ENCODE results near the gene ZNF599. TPM values are rescaled to one million over a fixed set of nuclear protein-coding genes. Genes with fewer than 3 reads are reported as not detected.

Gene ZNF599
- total RNA-seq (ENCODE audit: unreplicated experiment): 7.8 TPM
- long read RNA-seq, partial matches to known transcripts: 0 of 2 reads
- long read RNA-seq, other reads (novel, unspliced or antisense): 0 of 2 reads

DNA sequence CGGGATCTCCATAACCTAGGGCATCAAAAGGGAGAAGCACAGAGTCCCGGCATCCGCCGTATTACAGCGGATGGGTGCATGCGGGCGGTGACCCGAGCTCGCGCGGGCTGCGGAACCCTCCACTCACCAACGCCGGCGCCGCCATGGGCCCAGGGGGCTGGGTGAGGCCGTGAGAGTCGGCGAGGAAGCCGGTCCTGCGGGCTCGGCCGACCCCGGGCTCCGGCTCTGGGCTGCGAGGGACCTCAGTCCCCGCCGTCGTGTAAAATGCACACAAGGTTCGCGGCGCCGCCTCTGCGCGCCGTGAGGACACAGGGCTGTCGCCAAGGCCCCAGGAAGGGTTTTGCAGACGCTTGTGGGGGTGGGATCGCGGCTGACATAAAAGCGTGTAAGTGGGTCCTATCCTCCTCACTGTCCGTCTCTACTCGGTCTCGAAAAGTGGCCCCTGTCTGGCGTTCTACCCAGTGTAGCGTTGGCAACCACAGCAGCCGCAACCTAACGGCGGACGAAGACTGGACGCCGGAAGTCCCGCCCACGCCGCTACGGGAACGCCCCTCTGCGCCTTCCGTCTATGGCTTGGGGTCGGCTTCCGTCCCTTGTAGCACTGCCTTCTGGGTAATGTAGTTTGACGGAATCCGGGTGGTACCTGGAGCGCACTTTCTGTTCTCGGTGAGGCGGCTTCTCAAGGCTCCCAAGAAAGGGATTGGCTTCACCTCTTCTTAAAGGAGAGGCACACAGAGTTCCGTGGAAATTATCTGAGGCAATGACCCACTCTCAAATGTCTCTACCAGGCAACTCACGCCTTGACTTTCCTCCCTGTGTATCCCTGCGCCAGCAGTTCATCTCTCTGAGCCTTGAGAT lies at the start of gene ZNF599:
TSS of gene ZNF599 (minus strand) at position 519 of the 858 bp plus-strand sequence. CDS start at position 145, 374 bp downstream.
- Mint-ChIP-seq H3K4me1 (ENCODE audit: unreplicated experiment) (peaks cover 8% of the 10 kb centered on the region), H3K27me3 (ENCODE audit: unreplicated experiment) (peaks cover 3% of the 10 kb centered on the region), H3K36me3 (ENCODE audit: low read depth, unreplicated experiment) (peaks cover 33% of the 10 kb centered on the region), H3K27ac (ENCODE audit: unreplicated experiment) (peak within 1 kb of the TSS; percentile 17), H3K4me3 (ENCODE audit: unreplicated experiment) (peak within 1 kb of the TSS; percentile 93), H3K9me3 (ENCODE audit: unreplicated experiment) (peaks cover 15% of the 10 kb centered on the region)
- DNase-seq (ENCODE audit: low spot score): peak; percentile 85
- TF ChIP-seq, protein P1, sequence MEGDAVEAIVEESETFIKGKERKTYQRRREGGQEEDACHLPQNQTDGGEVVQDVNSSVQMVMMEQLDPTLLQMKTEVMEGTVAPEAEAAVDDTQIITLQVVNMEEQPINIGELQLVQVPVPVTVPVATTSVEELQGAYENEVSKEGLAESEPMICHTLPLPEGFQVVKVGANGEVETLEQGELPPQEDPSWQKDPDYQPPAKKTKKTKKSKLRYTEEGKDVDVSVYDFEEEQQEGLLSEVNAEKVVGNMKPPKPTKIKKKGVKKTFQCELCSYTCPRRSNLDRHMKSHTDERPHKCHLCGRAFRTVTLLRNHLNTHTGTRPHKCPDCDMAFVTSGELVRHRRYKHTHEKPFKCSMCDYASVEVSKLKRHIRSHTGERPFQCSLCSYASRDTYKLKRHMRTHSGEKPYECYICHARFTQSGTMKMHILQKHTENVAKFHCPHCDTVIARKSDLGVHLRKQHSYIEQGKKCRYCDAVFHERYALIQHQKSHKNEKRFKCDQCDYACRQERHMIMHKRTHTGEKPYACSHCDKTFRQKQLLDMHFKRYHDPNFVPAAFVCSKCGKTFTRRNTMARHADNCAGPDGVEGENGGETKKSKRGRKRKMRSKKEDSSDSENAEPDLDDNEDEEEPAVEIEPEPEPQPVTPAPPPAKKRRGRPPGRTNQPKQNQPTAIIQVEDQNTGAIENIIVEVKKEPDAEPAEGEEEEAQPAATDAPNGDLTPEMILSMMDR (IDR thresholded peaks at IDR 0.05; ENCODE audit: unreplicated experiment): no peak

DNA sequence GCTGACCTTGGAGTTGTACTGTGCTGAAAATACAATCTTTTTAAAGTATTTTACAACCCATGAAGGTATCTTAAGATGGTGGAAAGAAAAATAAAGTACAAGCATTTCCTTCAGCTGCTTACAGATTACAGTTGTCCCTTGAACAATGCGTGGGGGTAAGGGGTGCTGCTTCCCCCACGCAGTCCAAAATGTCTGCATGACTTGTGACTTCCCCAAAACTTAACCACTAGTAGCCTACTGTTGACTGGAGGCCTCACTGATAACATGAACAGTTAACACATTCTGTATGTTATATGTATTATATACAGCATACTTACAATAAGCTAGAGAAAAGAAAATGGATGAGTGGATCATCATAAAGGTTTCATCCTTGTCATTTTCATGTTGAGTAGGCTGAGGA lies 45.3 kb upstream of the ZNF599 start:
- DNase-seq (ENCODE audit: low spot score): no peak
- peaks cover 7% of the 10 kb centered on the region for H3K27me3 Mint-ChIP-seq (ENCODE audit: unreplicated experiment)
- no peak overlapping the region for H3K27ac Mint-ChIP-seq (ENCODE audit: unreplicated experiment)
- H3K4me1 Mint-ChIP-seq (ENCODE audit: unreplicated experiment): no peaks in the 10 kb centered on the region
- no peak overlapping the region for H3K4me3 Mint-ChIP-seq (ENCODE audit: unreplicated experiment)
- H3K36me3 Mint-ChIP-seq (ENCODE audit: low read depth, unreplicated experiment): peaks cover 12% of the 10 kb centered on the region
- H3K9me3 Mint-ChIP-seq (ENCODE audit: unreplicated experiment): no peaks in the 10 kb centered on the region
- TF ChIP-seq, protein P1 (IDR thresholded peaks at IDR 0.05; ENCODE audit: unreplicated experiment): no peak

DNA sequence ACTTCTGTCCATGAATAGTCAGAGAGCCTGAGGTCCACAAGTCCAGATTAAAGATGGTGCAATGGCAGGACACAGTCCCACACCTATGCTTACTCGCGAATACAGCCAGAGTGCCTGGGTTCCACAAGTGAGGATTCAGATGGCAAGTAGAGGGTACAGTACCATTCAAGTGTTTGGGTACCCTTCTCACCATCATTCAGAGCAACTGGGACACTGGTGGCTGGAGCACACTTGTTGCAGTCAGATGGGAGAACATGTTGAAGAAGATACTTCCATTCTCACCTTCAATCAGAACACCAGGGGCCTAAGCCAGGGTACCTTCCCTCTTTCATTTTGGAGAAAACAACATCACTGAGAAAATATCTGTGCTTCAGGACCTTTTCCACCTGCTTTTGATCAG lies 43.7 kb upstream of the ZNF599 start:
- H3K9me3 Mint-ChIP-seq (ENCODE audit: unreplicated experiment): no peaks in the 10 kb centered on the region
- H3K4me1 Mint-ChIP-seq (ENCODE audit: unreplicated experiment): no peaks in the 10 kb centered on the region
- no peak for DNase-seq (ENCODE audit: low spot score)
- H3K4me3 Mint-ChIP-seq (ENCODE audit: unreplicated experiment): no peak overlapping the region
- peaks cover 12% of the 10 kb centered on the region for H3K36me3 Mint-ChIP-seq (ENCODE audit: low read depth, unreplicated experiment)
- TF ChIP-seq, protein P1 (IDR thresholded peaks at IDR 0.05; ENCODE audit: unreplicated experiment): no peak
- H3K27ac Mint-ChIP-seq (ENCODE audit: unreplicated experiment): no peak overlapping the region
- H3K27me3 Mint-ChIP-seq (ENCODE audit: unreplicated experiment): peaks cover 9% of the 10 kb centered on the region

DNA sequence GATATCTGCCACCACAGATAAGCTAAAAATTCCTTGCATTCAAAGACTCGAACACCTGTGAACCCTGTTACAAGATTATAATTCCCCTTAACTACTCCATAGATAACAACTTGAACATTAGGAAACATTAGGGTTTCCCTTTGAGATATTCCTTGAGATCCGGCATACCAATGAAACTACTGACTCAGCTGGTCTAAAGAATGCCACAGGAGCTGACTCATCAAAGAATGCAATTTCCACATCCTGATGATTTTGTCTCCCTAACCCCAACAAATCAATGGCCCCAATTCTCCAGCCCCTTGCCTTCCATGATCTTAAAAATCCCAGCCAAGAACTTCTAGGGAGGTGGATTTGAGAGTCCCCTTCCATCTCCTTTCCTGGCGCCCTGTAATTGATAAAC lies 35.6 kb upstream of the ZNF599 start:
- H3K36me3 Mint-ChIP-seq (ENCODE audit: low read depth, unreplicated experiment): peaks cover 15% of the 10 kb centered on the region
- TF ChIP-seq, protein P1 (IDR thresholded peaks at IDR 0.05; ENCODE audit: unreplicated experiment): no peak
- peaks cover 4% of the 10 kb centered on the region for H3K27me3 Mint-ChIP-seq (ENCODE audit: unreplicated experiment)
- no peak for DNase-seq (ENCODE audit: low spot score)
- no peak overlapping the region for H3K27ac Mint-ChIP-seq (ENCODE audit: unreplicated experiment)
- H3K9me3 Mint-ChIP-seq (ENCODE audit: unreplicated experiment): peaks cover 20% of the 10 kb centered on the region
- H3K4me3 Mint-ChIP-seq (ENCODE audit: unreplicated experiment): no peak overlapping the region
- no peaks in the 10 kb centered on the region for H3K4me1 Mint-ChIP-seq (ENCODE audit: unreplicated experiment)

All from endothelial cell (in vitro differentiated cells).